Measurements from ENCODE around the gene DHDDS.

DHDDS gene

DNA sequence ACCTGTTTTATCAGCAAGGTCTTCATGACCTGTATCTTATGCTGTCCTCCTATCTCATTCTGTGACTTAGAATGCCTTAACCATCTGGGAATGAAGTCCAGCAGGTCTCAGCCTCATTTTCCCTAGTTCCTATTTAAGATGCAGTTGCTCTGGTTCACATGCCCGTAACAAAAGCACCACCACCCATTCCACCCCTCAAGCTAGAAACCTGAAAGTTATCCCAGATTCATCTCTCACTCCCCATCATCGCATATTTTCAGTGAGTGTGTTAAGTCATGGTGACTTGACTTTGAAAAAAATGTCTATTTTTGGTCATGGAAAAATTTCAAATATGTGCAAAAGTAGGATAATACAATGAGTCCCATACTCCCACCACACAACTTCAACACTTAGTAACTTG lies 51.9 kb downstream of the DHDDS start:
- H3K27ac ChIP-seq (ENCODE audit: low read length) = no peak overlapping the region
- no peaks in the 10 kb centered on the region for H3F3A ChIP-seq (ENCODE audit: insufficient read depth, low read length)
- H3K79me2 ChIP-seq (ENCODE audit: low read length) = no peaks in the 10 kb centered on the region
- no peak overlapping the region for H3K4me2 ChIP-seq (ENCODE audit: low read depth, low read length)
- H3K9ac ChIP-seq (ENCODE audit: low read length) = no peak overlapping the region
- no peaks in the 10 kb centered on the region for H3K4me1 ChIP-seq (ENCODE audit: low read length)
- H3K27me3 ChIP-seq (replicated peaks; ENCODE audit: insufficient read depth, low read length) = no peaks in the 10 kb centered on the region
- TF ChIP-seq EZH2 (optimal IDR thresholded peaks at IDR 0.05; ENCODE audit: low read depth, low read length) = no peak
- TF ChIP-seq EZH2phosphoT487 (IDR thresholded peaks at IDR 0.05; ENCODE audit: low read length) = no peak
- TF ChIP-seq CTCF (IDR thresholded peaks at IDR 0.05; ENCODE audit: low read length) = no peak
- H3K9me2 ChIP-seq (replicated peaks; ENCODE audit: insufficient read depth, low read length) = no peaks in the 10 kb centered on the region
- H3K9me3 ChIP-seq (replicated peaks; ENCODE audit: insufficient read depth, low read length) = no peaks in the 10 kb centered on the region
- no peaks in the 10 kb centered on the region for H3K36me3 ChIP-seq (replicated peaks; ENCODE audit: insufficient read depth, low read length)
- no peak overlapping the region for H2AFZ ChIP-seq (ENCODE audit: low read length)
- H3K4me3 ChIP-seq (ENCODE audit: low read length) = no peak overlapping the region
- DNase-seq = no peak
- no peaks in the 10 kb centered on the region for H4K20me1 ChIP-seq (ENCODE audit: insufficient read depth, low read length)

GRCh38 chr1:26490155-26490554 lies 58.0 kb downstream of the DHDDS start:
- H2AFZ ChIP-seq (ENCODE audit: low read length) = no peak overlapping the region

GRCh38 chr1:26493267-26493666 lies 61.1 kb downstream of the DHDDS start:
- H3K27me3 ChIP-seq (replicated peaks; ENCODE audit: insufficient read depth, low read length) = no peaks in the 10 kb centered on the region
- no peak overlapping the region for H3K27ac ChIP-seq (ENCODE audit: low read length)
- no peaks in the 10 kb centered on the region for H3K79me2 ChIP-seq (ENCODE audit: low read length)
- H3F3A ChIP-seq (ENCODE audit: insufficient read depth, low read length) = no peaks in the 10 kb centered on the region
- DNase-seq = no peak
- H2AFZ ChIP-seq (ENCODE audit: low read length) = no peak overlapping the region
- H3K4me2 ChIP-seq (ENCODE audit: low read depth, low read length) = no peak overlapping the region
- H4K20me1 ChIP-seq (ENCODE audit: insufficient read depth, low read length) = no peaks in the 10 kb centered on the region
- H3K9ac ChIP-seq (ENCODE audit: low read length) = no peak overlapping the region
- H3K4me1 ChIP-seq (ENCODE audit: low read length) = no peaks in the 10 kb centered on the region
- no peak overlapping the region for H3K4me3 ChIP-seq (ENCODE audit: low read length)
- H3K9me3 ChIP-seq (replicated peaks; ENCODE audit: insufficient read depth, low read length) = no peaks in the 10 kb centered on the region
- H3K36me3 ChIP-seq (replicated peaks; ENCODE audit: insufficient read depth, low read length) = no peaks in the 10 kb centered on the region
- TF ChIP-seq EZH2 (optimal IDR thresholded peaks at IDR 0.05; ENCODE audit: low read depth, low read length) = no peak
- no peak for TF ChIP-seq CTCF (IDR thresholded peaks at IDR 0.05; ENCODE audit: low read length)
- TF ChIP-seq EZH2phosphoT487 (IDR thresholded peaks at IDR 0.05; ENCODE audit: low read length) = no peak
- H3K9me2 ChIP-seq (replicated peaks; ENCODE audit: insufficient read depth, low read length) = no peaks in the 10 kb centered on the region

More at GRCh38 chr1:26490155-26490554, 58.0 kb downstream of the DHDDS start:
- H3K4me3 ChIP-seq (ENCODE audit: low read length) = no peak overlapping the region
- H3K9me3 ChIP-seq (replicated peaks; ENCODE audit: insufficient read depth, low read length) = no peaks in the 10 kb centered on the region
- no peaks in the 10 kb centered on the region for H4K20me1 ChIP-seq (ENCODE audit: insufficient read depth, low read length)
- no peak for DNase-seq
- TF ChIP-seq CTCF (IDR thresholded peaks at IDR 0.05; ENCODE audit: low read length) (no peak), EZH2 (optimal IDR thresholded peaks at IDR 0.05; ENCODE audit: low read depth, low read length) (no peak), EZH2phosphoT487 (IDR thresholded peaks at IDR 0.05; ENCODE audit: low read length) (no peak)
- H3K4me1 ChIP-seq (ENCODE audit: low read length) = no peaks in the 10 kb centered on the region
- no peaks in the 10 kb centered on the region for H3K9me2 ChIP-seq (replicated peaks; ENCODE audit: insufficient read depth, low read length)
- H3K27ac ChIP-seq (ENCODE audit: low read length) = no peak overlapping the region
- H3K79me2 ChIP-seq (ENCODE audit: low read length) = no peaks in the 10 kb centered on the region
- H3K9ac ChIP-seq (ENCODE audit: low read length) = no peak overlapping the region
- H3F3A ChIP-seq (ENCODE audit: insufficient read depth, low read length) = no peaks in the 10 kb centered on the region
- no peaks in the 10 kb centered on the region for H3K36me3 ChIP-seq (replicated peaks; ENCODE audit: insufficient read depth, low read length)
- no peak overlapping the region for H3K4me2 ChIP-seq (ENCODE audit: low read depth, low read length)
- no peaks in the 10 kb centered on the region for H3K27me3 ChIP-seq (replicated peaks; ENCODE audit: insufficient read depth, low read length)

All from MM.1S (cell line).